H1 (cell line): ENCODE results near the gene DNM2. TPM values are rescaled to one million over a fixed set of nuclear protein-coding genes. Genes with fewer than 3 reads are reported as not detected.

ENCODE experiments used
- CTCF ChIA-PET: fragments of 300-600 bp; sonication (Branson Sonifier 250); formaldehyde crosslinking; loops from one replicate; lab custom pipeline; 2021; ENCODE audit not compliant: partially characterized antibody; lab: Charles Lee
- POLR2A ChIA-PET: fragments of 300-600 bp; sonication (Branson Sonifier 250); formaldehyde crosslinking; loops from one replicate; lab custom pipeline; 2021; ENCODE audit warnings: inconsistent platforms; ENCODE audit not compliant: partially characterized antibody; lab: Charles Lee
- DNase-seq, 2 experiments: peaks; one replicate each; pipeline versions ENCODE4 v3.0.0 to v3.0.0-alpha.2; 2010 to 2022; ENCODE audit warnings: low spot score in 2 of 2, low read depth in 1 of 2, mixed read lengths in 1 of 2
- FAIRE-seq: peaks from 2 replicates; lab custom pipeline; 2011; peaks lifted over from hg19 to GRCh38; lab: Jason Lieb, UNC
- H2AFZ ChIP-seq: 2 replicates; pipeline ENCODE4 v1.8.1; 2012; ENCODE audit warnings: low read length, inconsistent platforms
- H2AK5ac ChIP-seq: 2 replicates; pipeline ENCODE4 v1.6.1; 2013; ENCODE audit warnings: low read depth, low read length
- H2BK120ac ChIP-seq: replicated peaks from 2 replicates; pipeline ENCODE3; 2013; ENCODE audit warnings: low read depth, low read length, inconsistent platforms
- H2BK12ac ChIP-seq: 2 replicates; pipeline ENCODE4 v1.6.1; 2013; ENCODE audit warnings: low read depth, low read length
- H2BK15ac ChIP-seq: 2 replicates; pipeline ENCODE4 v1.6.1; 2013; ENCODE audit warnings: low read length
- H2BK20ac ChIP-seq: 2 replicates; pipeline ENCODE4 v1.6.1; 2013; ENCODE audit warnings: low read length
- H2BK5ac ChIP-seq: 2 replicates; pipeline ENCODE4 v1.6.1; 2013; ENCODE audit warnings: low read depth, low read length
- H3K14ac ChIP-seq: 2 replicates; pipeline ENCODE4 v1.6.1; 2013; ENCODE audit warnings: inconsistent platforms; ENCODE audit not compliant: insufficient read length
- H3K18ac ChIP-seq: 2 replicates; pipeline ENCODE4 v1.6.1; 2013; ENCODE audit warnings: low read length; ENCODE audit errors: extremely low read depth
- H3K23ac ChIP-seq: 2 replicates; pipeline ENCODE4 v1.6.1; 2013; ENCODE audit warnings: inconsistent platforms; ENCODE audit not compliant: insufficient read length
- H3K23me2 ChIP-seq: 2 replicates; pipeline ENCODE4 v1.6.1; 2013; ENCODE audit warnings: low read depth, low read length
- H3K27ac ChIP-seq: 2 replicates; pipeline ENCODE4 v1.6.1; 2011; ENCODE audit warnings: low read depth, low read length, inconsistent platforms
- H3K27me3 ChIP-seq, 4 experiments: replicated peaks in 1 of 4; 1 replicate in 1 of 4; 2 replicates in 3 of 4; pipeline versions ENCODE4 v1.6.1 to v1.8.1; 2011 to 2013; ENCODE audit warnings: low read length in 3 of 4, mild to moderate bottlenecking in 3 of 4, inconsistent platforms in 2 of 4, mixed read lengths in 2 of 4, moderate library complexity in 1 of 4; ENCODE audit not compliant: control insufficient read depth in 3 of 4, insufficient read depth in 3 of 4; ENCODE audit errors: extremely low read depth in 1 of 4
- H3K36me3 ChIP-seq, 4 experiments: 2 replicates each; pipeline versions ENCODE4 v1.6.1 to v1.8.1; 2011 to 2013; ENCODE audit warnings: mild to moderate bottlenecking in 4 of 4, low read length in 3 of 4, moderate library complexity in 2 of 4, control low read depth in 1 of 4, inconsistent platforms in 1 of 4; ENCODE audit not compliant: insufficient read depth in 4 of 4, control insufficient read depth in 2 of 4
- H3K4ac ChIP-seq: replicated peaks from 2 replicates; pipeline ENCODE3; 2013; ENCODE audit warnings: low read length, low read depth, mixed read lengths, inconsistent platforms; ENCODE audit not compliant: insufficient read length
- H3K4me1 ChIP-seq, 4 experiments: replicated peaks in 1 of 4; 1 replicate in 1 of 4; 2 replicates in 3 of 4; pipeline versions ENCODE4 v1.6.1 to v1.8.1; 2011 to 2013; ENCODE audit warnings: low read length in 3 of 4, inconsistent platforms in 2 of 4, mixed read lengths in 1 of 4; ENCODE audit not compliant: insufficient read depth in 4 of 4, control insufficient read depth in 3 of 4
- H3K4me2 ChIP-seq, 2 experiments: 2 replicates each; pipeline versions ENCODE4 v1.6.1 to v1.8.1; 2011 to 2013; ENCODE audit warnings: low read depth in 2 of 2, low read length in 2 of 2, control low read depth in 1 of 2, inconsistent platforms in 1 of 2, mild to moderate bottlenecking in 1 of 2; ENCODE audit not compliant: insufficient read depth in 1 of 2
- H3K4me3 ChIP-seq, 4 experiments: fragments of 200-600, 300-600 bp in 1 of 4; sonication (generic), shearing (Covaris generic), sonication (Bioruptor Twin) in 1 of 4; 2 replicates each; pipeline versions ENCODE4 v1.5.1 to v1.8.1; 2011 to 2016; ENCODE audit warnings: low read length in 4 of 4, low read depth in 3 of 4, control low read depth in 2 of 4, inconsistent platforms in 2 of 4, mild to moderate bottlenecking in 2 of 4, mixed read lengths in 1 of 4, moderate library complexity in 1 of 4; ENCODE audit not compliant: insufficient read depth in 2 of 4; ENCODE audit errors: extremely low read depth in 1 of 4
- H3K56ac ChIP-seq: replicated peaks from 2 replicates; pipeline ENCODE3; 2013; ENCODE audit warnings: low read depth, mild to moderate bottlenecking, mixed read lengths, low read length, inconsistent platforms; ENCODE audit not compliant: insufficient read length
- H3K79me1 ChIP-seq: 2 replicates; pipeline ENCODE4 v1.6.1; 2013; ENCODE audit warnings: low read depth, low read length, control low read depth
- H3K79me2 ChIP-seq, 2 experiments: 2 replicates each; pipeline versions ENCODE4 v1.6.1 to v1.8.1; 2012 to 2013; ENCODE audit warnings: low read length in 2 of 2, mild to moderate bottlenecking in 2 of 2, inconsistent platforms in 1 of 2; ENCODE audit not compliant: insufficient read depth in 2 of 2, control insufficient read depth in 1 of 2
- H3K9ac ChIP-seq, 4 experiments: replicated peaks in 1 of 4; 1 replicate in 1 of 4; 2 replicates in 3 of 4; pipeline versions ENCODE4 v1.6.1 to v1.8.1; 2011 to 2013; ENCODE audit warnings: low read depth in 3 of 4, low read length in 3 of 4, control low read depth in 2 of 4, mild to moderate bottlenecking in 2 of 4, moderate library complexity in 2 of 4, inconsistent platforms in 1 of 4; ENCODE audit errors: extremely low read depth in 1 of 4
- H3K9me3 ChIP-seq, 2 experiments: 2 replicates each; pipeline versions ENCODE4 v1.6.1 to v1.8.1; 2012 to 2013; ENCODE audit warnings: mild to moderate bottlenecking in 2 of 2, moderate library complexity in 2 of 2, control low read depth in 1 of 2, inconsistent platforms in 1 of 2, low read depth in 1 of 2, low read length in 1 of 2, mixed read lengths in 1 of 2; ENCODE audit not compliant: insufficient read depth in 2 of 2
- H4K20me1 ChIP-seq, 2 experiments: replicated peaks in 1 of 2; 2 replicates each; pipeline versions ENCODE3 to v1.8.1; 2011 to 2013; ENCODE audit warnings: inconsistent platforms in 2 of 2, low read length in 2 of 2, mild to moderate bottlenecking in 1 of 2; ENCODE audit not compliant: insufficient read depth in 2 of 2, control insufficient read depth in 1 of 2
- H4K5ac ChIP-seq: 2 replicates; pipeline ENCODE4 v1.6.1; 2013; ENCODE audit warnings: low read length, low read depth, mixed read lengths, inconsistent platforms; ENCODE audit not compliant: insufficient read length
- H4K8ac ChIP-seq: 2 replicates; pipeline ENCODE4 v1.8.0; 2013; ENCODE audit warnings: mild to moderate bottlenecking, moderate library complexity, low read length, inconsistent platforms; ENCODE audit not compliant: insufficient read depth; ENCODE audit errors: extremely low read depth
- H4K91ac ChIP-seq: replicated peaks from 2 replicates; pipeline ENCODE3; 2013; ENCODE audit warnings: low read length, mixed read lengths, inconsistent platforms; ENCODE audit not compliant: insufficient read length
- BRCA1 ChIP-seq: IDR thresholded peaks from 2 replicates; pipeline ENCODE4 v1.6.1; 2012; ENCODE audit warnings: low read depth, low read length, improper control_type of control experiment
- CBX5 ChIP-seq: fragments of 300-800, 300-1000 bp; sonication (generic); IDR thresholded peaks from 2 replicates; pipeline ENCODE4 v1.7.1; 2016; ENCODE audit warnings: antibody characterized with exemption, low read length, low read depth
- GABPA ChIP-seq: IDR thresholded peaks from 2 replicates; pipeline ENCODE4 v1.6.1; 2011; ENCODE audit warnings: mild to moderate bottlenecking, low read length, moderate library complexity, borderline replicate concordance; ENCODE audit not compliant: insufficient read depth
- KDM1A ChIP-seq: fragments of 200-600, 300-600 bp; sonication (generic); IDR thresholded peaks from 2 replicates; pipeline ENCODE4 v1.7.1; 2016; ENCODE audit warnings: mild to moderate bottlenecking, low read length, borderline replicate concordance
- SAP30 ChIP-seq: fragments of 300-600 bp; sonication (generic); IDR thresholded peaks from 2 replicates; pipeline ENCODE4 v1.7.1; 2012; ENCODE audit warnings: low read length, moderate library complexity, mild to moderate bottlenecking, inconsistent platforms; ENCODE audit not compliant: insufficient read depth, insufficient replicate concordance
- SIRT6 ChIP-seq: IDR thresholded peaks from one replicate; pipeline ENCODE4 v1.7.1; 2012; ENCODE audit warnings: low read length, inconsistent platforms
- SP4 ChIP-seq: IDR thresholded peaks from 2 replicates; pipeline ENCODE4 v1.6.1; 2012; ENCODE audit warnings: low read length, inconsistent platforms
- WGBS, 2 experiments: shearing (Covaris generic) in 1 of 2; methylation state at CpG; one replicate each; pipeline versions ENCODE4 v1.1.6 to v1.1.7; 2013 to 2015; ENCODE audit warnings: low lambda C conversion rate in 2 of 2, mixed read lengths in 2 of 2, inconsistent platforms in 1 of 2, low coverage in 1 of 2, missing lambda C conversion rate in 1 of 2; ENCODE audit not compliant: insufficient replicate concordance in 2 of 2, insufficient coverage in 1 of 2, insufficient read length in 1 of 2; ENCODE audit errors: extremely low coverage in 1 of 2, missing lambda C conversion rate in 1 of 2; 5-methylcytosine and 5-hydroxymethylcytosine counted together
- polyA plus RNA-seq, 7 experiments: library from polyadenylated mRNA; depleted of rRNA in 3 of 7; stranded (reverse) in 5 of 7; unstranded in 2 of 7; fragments of >200 nt in 5 of 7; fragments of 200-250 nt in 2 of 7; gene quantifications; 1 replicate in 5 of 7; 2 replicates in 1 of 7; 4 replicates in 1 of 7; pipeline versions ENCODE4 v1.2.1 to v1.2.3, GENCODE V29; 2011 to 2013; ENCODE audit warnings: missing spikeins in 2 of 7, mixed read lengths in 2 of 7
- total RNA-seq: library from RNA; stranded (reverse); fragmentation: NEBNext Ultra II Directional; extraction: Animal tissue kit (Norgen Biotek cat#: 25700); gene quantifications from 2 replicates; pipeline ENCODE4 v1.2.1, GENCODE V29; 2021

The DNM2 gene
- total and polyA plus RNA-seq, 2 of the 8 experiments (the other 6 are each of a cell fraction or from before 2014, with no cell fraction given) = 61.9 to 120 TPM

DNA sequence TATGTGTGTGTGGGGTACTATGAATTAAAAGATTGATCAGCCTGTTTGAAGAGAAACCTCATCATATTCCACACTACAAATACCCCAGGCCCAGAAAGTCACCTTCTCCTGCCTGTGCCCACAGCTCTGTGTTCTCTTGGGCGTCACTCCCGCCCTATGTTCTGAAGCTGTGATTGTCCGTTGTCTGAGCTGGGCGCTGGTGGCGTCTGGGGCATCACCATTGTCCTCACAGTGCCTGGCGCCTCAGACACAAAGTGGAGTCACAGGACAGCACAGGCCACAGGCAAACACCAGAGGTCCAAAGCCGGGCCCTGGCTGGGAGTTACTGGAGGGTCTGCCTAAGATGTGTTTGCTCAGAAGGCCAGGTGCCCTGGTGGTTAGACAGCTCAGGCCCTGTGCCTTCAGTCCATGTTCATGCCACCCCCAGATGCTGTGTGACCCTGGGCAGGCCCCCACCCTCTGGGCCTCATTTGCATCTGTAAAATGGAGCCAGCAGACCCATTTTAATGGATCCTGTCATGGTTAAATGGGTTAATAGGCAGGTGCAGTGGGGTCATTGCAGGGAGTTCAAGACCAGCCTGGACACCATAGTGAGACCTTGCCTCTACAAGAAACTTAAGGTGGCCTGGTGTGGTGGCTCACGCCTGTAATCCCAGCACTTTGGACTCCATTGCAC, 34.5 kb downstream of the DNM2 start:
- H3K36me3 ChIP-seq = no peaks in the 10 kb centered on the region
- 95% methylated on average over 8 of the region's 8 CpGs; no CpG with 5 or more reads in 1 of the 2 experiments for WGBS, 2 experiments
- no peak overlapping the region for H3K4ac ChIP-seq
- no peak overlapping the region for H3K4me2 ChIP-seq
- H2BK120ac ChIP-seq = no peak overlapping the region
- no peak overlapping the region for H2BK15ac ChIP-seq
- H3K23me2 ChIP-seq = no peaks in the 10 kb centered on the region; the same call in 1 of the 2 replicates
- H2BK12ac ChIP-seq = no peak overlapping the region
- no peak overlapping the region for H3K14ac ChIP-seq
- no peak overlapping the region for H2AK5ac ChIP-seq
- H4K20me1 ChIP-seq = peaks cover 20 to 25% of the 10 kb centered on the region in 2 experiments
- H4K8ac ChIP-seq = no peak overlapping the region; the same call in 1 of the 2 replicates
- no peaks in the 10 kb centered on the region for H3K27me3 ChIP-seq
- H3K18ac ChIP-seq = no peak overlapping the region
- POLR2A ChIA-PET = interaction anchor here (0.8 to 2.2 kb wide), 7 partner anchors 10 to 35 kb away, joined by 3 to 9 read pairs (median 4); partner anchors contain the start of gene DNM2
- peaks cover 0 to 71% of the 10 kb centered on the region in 2 experiments; a peak in 2 of 4 replicates for H3K79me2 ChIP-seq
- H3K9ac ChIP-seq = no peak overlapping the region
- H3K56ac ChIP-seq = no peak overlapping the region
- no peak overlapping the region for H4K5ac ChIP-seq
- CTCF ChIA-PET = interaction anchor here (0.6 to 1.7 kb wide), 5 partner anchors 18 to 171 kb away, joined by 3 to 4 read pairs (median 3); no protein-coding TSS in a partner anchor
- no peaks in the 10 kb centered on the region for H3K9me3 ChIP-seq
- H3K4me3 ChIP-seq = no peak overlapping the region
- H3K23ac ChIP-seq = no peak overlapping the region
- H3K79me1 ChIP-seq = peaks cover 18% of the 10 kb centered on the region
- no peak for FAIRE-seq
- H2AFZ ChIP-seq = no peak overlapping the region
- no peak overlapping the region for H2BK5ac ChIP-seq
- H3K27ac ChIP-seq = no peak overlapping the region
- no peak for DNase-seq
- H2BK20ac ChIP-seq = no peak overlapping the region
- peaks cover 0 to 18% (median 6%) of the 10 kb centered on the region in 4 experiments; a peak in 5 of 7 replicates for H3K4me1 ChIP-seq
- no peak overlapping the region for H4K91ac ChIP-seq
- TF ChIP-seq SAP30 (no peak), SIRT6 (no peak), BRCA1 (no peak), KDM1A (no peak), CBX5 (no peak), SP4 (no peak), GABPA (no peak)
